GM12878 (cell line): ENCODE data around the gene LEF1.

Experiments used
- CTCF ChIP-seq, 3 experiments: IDR thresholded peaks in 2 of 3; conservative IDR thresholded peaks in 1 of 3; 2 replicates each; pipeline ENCODE4 v1.5.1; 2011; ENCODE audit warnings: low read depth in 3 of 3, low read length in 3 of 3, mild to moderate bottlenecking in 3 of 3, control low read depth in 2 of 3, moderate library complexity in 2 of 3, inconsistent platforms in 1 of 3, mixed read lengths in 1 of 3; ENCODE audit not compliant: control insufficient read depth in 2 of 3, insufficient read depth in 1 of 3; ENCODE audit errors: extremely low read depth in 1 of 3
- EP300 ChIP-seq, 2 experiments: fragments of 150-350 bp in 1 of 2; IDR thresholded peaks; 2 replicates each; pipeline ENCODE4 v1.6.1; 2011 to 2012; ENCODE audit warnings: low read depth in 2 of 2, low read length in 2 of 2, borderline replicate concordance in 1 of 2, improper control_type of control experiment in 1 of 2, inconsistent platforms in 1 of 2; ENCODE audit not compliant: control insufficient read depth in 1 of 2
- HSF1 ChIP-seq: fragments of 150-350 bp; IDR thresholded peaks from 2 replicates; pipeline ENCODE4 v1.6.1; 2014; ENCODE audit warnings: mild to moderate bottlenecking, low read depth, low read length
- MAX ChIP-seq: IDR thresholded peaks from 2 replicates; pipeline ENCODE4 v1.6.1; 2012; ENCODE audit warnings: low read depth, low read length, improper control_type of control experiment
- MYC ChIP-seq: IDR thresholded peaks from 2 replicates; pipeline ENCODE4 v1.6.1; 2011; ENCODE audit warnings: mild to moderate bottlenecking, low read length, moderate library complexity, inconsistent platforms; ENCODE audit not compliant: insufficient read depth, insufficient replicate concordance, insufficient read length, severe bottlenecking
- POLR2A ChIP-seq: IDR thresholded peaks from 2 replicates; pipeline ENCODE4 v1.6.1; 2011; ENCODE audit warnings: low read depth, mild to moderate bottlenecking, low read length
- RAD21 ChIP-seq: IDR thresholded peaks from 2 replicates; pipeline ENCODE4 v1.6.1; 2011; ENCODE audit warnings: mild to moderate bottlenecking, low read depth, low read length, moderate library complexity; ENCODE audit not compliant: insufficient read depth
- RELA ChIP-seq: fragments of 450-650 bp; IDR thresholded peaks from 2 replicates; pipeline ENCODE4 v1.8.0; 2014; ENCODE audit warnings: borderline replicate concordance; ENCODE audit not compliant: partially characterized antibody
- SPI1 ChIP-seq: IDR thresholded peaks from 2 replicates; pipeline ENCODE4 v1.6.1; 2011; ENCODE audit warnings: low read depth, mild to moderate bottlenecking, low read length, moderate library complexity, borderline replicate concordance; ENCODE audit not compliant: insufficient read depth
- SRF ChIP-seq, 2 experiments: IDR thresholded peaks; 2 replicates each; pipeline ENCODE4 v1.6.1; 2011; ENCODE audit warnings: low read depth in 2 of 2, low read length in 2 of 2, mild to moderate bottlenecking in 1 of 2, moderate library complexity in 1 of 2
- STAT1 ChIP-seq: fragments of 450-650 bp; conservative IDR thresholded peaks from 2 replicates; pipeline ENCODE4 v1.6.1; 2014; ENCODE audit warnings: antibody characterized with exemption, mild to moderate bottlenecking
- STAT3 ChIP-seq: IDR thresholded peaks from 2 replicates; pipeline ENCODE4 v1.6.1; 2011; ENCODE audit warnings: low read depth, low read length, improper control_type of control experiment
- ZNF207 ChIP-seq: fragments of 450-650 bp; IDR thresholded peaks from 2 replicates; pipeline ENCODE4 v1.6.1; 2014; ENCODE audit warnings: antibody characterized with exemption, mild to moderate bottlenecking, borderline replicate concordance

GRCh38 chr4:108215055-108215454 is 46.3 kb upstream of the LEF1 start:
- no peak for TF ChIP-seq POLR2A
- TF ChIP-seq EP300 (IDR thresholded peaks at IDR 0.05; ENCODE audit: borderline replicate concordance in 1 of 2, control insufficient read depth in 1 of 2, low read depth in 2 of 2, low read length in 2 of 2): no peak
- TF ChIP-seq ZNF207: no peak
- TF ChIP-seq CTCF (IDR thresholded peaks at IDR 0.05 in 2 of 3, conservative IDR thresholded peaks at IDR 0.05 in 1 of 3; ENCODE audit: control insufficient read depth in 2 of 3, extremely low read depth in 1 of 3, insufficient read depth in 1 of 3, low read depth in 3 of 3, low read length in 3 of 3): no peak
- no peak for TF ChIP-seq SRF (IDR thresholded peaks at IDR 0.05; ENCODE audit: low read depth in 2 of 2, low read length in 2 of 2)
- no peak for TF ChIP-seq STAT1
- TF ChIP-seq RELA: no peak
- no peak for TF ChIP-seq HSF1
- no peak for TF ChIP-seq RAD21
- no peak for TF ChIP-seq MYC
- TF ChIP-seq MAX: no peak
- TF ChIP-seq STAT3: no peak
- no peak for TF ChIP-seq SPI1
